ENCODE measurements around the gene BPIFB3. TPM values are rescaled to one million over a fixed set of nuclear protein-coding genes. Genes with fewer than 3 reads are reported as not detected.

Gene BPIFB3
- total RNA-seq, 2 donors from 2014 or later: not detected

DNA sequence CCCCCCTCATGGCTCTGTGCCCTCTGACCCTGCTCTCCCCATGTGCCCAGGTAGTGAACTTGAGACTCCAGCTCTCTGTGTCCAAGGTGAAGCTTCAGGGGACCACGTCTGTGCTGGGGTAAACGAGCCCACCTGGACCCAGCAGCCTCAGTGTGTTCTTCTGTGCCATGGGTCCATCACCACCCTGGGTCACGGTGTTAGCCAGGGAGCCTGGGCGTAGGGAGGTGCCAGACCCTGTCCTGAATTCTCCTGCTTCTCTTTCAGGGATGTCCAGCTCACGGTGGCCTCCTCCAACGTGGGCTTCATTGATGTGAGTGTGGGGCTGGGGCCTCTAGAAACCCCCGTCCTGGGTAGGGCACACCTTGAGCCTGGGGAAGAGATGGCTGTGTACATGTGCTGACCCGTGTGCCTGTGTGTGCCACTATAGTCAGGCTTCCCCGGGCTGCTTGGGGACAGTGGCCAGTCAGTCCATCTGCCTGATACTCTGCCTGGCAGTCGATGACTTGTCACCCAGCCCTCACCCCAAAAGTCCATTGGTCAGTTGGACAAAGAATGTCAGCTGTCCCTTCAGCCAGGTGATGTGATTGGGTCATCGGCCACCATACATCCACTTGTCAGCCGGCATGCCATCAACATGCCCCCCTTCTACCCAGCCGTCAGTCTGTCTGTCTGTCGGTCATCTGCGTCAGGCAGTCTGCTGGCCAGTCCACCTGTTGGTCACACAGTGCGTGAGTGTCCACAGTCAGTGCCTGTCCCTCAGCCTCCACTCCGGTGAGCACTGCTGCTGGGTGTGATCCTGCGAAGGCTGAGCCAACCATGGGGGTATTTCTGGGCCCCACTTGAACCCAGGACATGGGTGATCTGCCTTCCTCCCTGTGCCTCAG lies 33.2 kb upstream of the BPIFB3 start:
- Mint-ChIP-seq H3K27ac (no peak overlapping the region), H3K36me3 (ENCODE audit: low read depth) (no peaks in the 10 kb centered on the region), H3K4me1 (peaks cover 7% of the 10 kb centered on the region), H3K4me3 (peak overlapping the region; percentile 13), H3K27me3 (no peaks in the 10 kb centered on the region)
- ATAC-seq: no peak
- DNase-seq: no peak
- no peaks in the 10 kb centered on the region for H3K9me3 ChIP-seq (ENCODE audit: control insufficient read depth, low read length, poor library complexity, severe bottlenecking)

DNA sequence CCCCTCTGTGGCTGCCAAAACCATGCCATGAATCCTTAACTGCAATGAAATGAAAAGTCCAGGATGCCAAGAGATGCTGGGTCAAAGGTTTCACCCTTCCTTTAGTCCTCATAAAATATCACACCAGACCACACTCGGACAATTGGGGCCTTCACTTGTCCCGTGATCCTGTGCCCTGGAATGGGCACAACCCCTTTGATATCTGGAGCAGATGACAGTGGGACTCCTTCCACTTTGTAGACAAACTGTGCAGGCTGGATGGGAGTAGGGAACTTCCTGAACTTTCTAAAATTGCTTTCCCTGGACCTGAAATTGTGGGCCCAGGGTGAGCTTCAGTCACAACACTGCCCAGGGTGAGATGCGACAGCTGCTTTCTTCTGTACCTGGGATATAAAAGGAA lies 31.8 kb upstream of the BPIFB3 start:
- DNase-seq: no peak
- Mint-ChIP-seq H3K36me3 (ENCODE audit: low read depth) (no peaks in the 10 kb centered on the region), H3K27me3 (no peaks in the 10 kb centered on the region), H3K4me3 (no peak overlapping the region), H3K4me1 (peaks cover under 1% of the 10 kb centered on the region), H3K27ac (no peak overlapping the region)
- no peak for ATAC-seq
- no peaks in the 10 kb centered on the region for H3K9me3 ChIP-seq (ENCODE audit: control insufficient read depth, low read length, poor library complexity, severe bottlenecking)

DNA sequence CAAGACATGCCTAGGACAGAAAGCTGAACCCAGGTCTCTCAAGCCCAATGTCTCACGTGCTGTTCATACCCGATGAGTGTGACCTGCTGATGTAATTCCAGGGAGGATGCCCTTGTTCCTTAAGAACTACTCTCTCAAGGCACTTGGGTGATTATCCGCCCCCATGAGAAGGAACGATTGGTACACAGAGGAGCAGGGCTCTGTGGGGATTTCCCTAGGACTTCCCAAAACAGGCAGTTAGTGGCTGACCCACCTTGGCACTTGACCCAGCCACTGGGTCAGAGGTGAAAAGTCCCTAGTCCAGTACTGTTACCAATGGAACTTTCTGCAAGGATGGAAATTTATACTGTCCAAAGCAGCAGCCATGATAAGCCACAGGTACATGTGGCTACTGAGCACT lies 31.4 kb upstream of the BPIFB3 start:
- H3K36me3 Mint-ChIP-seq (ENCODE audit: low read depth): no peaks in the 10 kb centered on the region
- no peaks in the 10 kb centered on the region for H3K27me3 Mint-ChIP-seq
- DNase-seq (no peak), ATAC-seq (no peak)
- no peaks in the 10 kb centered on the region for H3K4me1 Mint-ChIP-seq
- no peak overlapping the region for H3K4me3 Mint-ChIP-seq
- H3K9me3 ChIP-seq (ENCODE audit: control insufficient read depth, low read length, poor library complexity, severe bottlenecking): no peaks in the 10 kb centered on the region
- no peak overlapping the region for H3K27ac Mint-ChIP-seq

DNA sequence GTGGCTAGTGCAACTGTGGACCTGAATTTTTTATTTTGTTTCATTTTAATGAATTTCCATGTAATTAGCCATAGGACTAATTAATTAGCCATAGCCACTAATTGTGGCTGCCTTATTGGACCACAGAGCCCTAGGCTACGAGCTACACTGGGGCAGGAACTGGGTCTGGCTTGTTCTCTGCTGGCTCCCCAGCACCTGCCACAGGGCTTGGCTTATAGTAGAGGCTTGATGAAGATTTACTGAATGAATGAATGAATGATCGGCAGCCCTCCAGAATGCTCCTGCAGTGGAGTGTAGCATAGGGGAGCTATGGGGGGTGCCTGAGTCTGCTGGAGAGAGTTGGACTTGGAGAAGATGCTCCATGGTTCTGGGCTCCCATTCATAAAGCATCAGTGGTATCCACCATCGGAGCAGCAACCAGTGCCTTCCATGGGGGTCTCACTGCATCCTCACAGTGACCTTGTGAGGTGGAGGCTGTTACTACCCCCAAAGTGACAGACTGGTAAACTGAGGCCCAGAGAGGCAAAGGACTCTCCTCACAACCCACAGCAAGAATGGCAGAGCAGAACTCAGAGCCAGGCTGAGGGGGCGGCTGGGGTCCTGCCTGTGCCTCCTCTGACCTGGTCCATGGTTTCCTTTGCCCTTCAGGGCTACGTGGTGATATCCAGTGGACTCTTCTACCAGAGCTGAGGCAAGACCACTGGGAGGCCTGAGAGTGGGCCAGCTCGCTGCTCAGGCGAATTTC lies 30.8 kb upstream of the BPIFB3 start:
- ATAC-seq (no peak), DNase-seq (no peak)
- Mint-ChIP-seq H3K27me3 (no peaks in the 10 kb centered on the region), H3K4me1 (no peaks in the 10 kb centered on the region), H3K27ac (no peak overlapping the region), H3K4me3 (no peak overlapping the region), H3K36me3 (ENCODE audit: low read depth) (no peaks in the 10 kb centered on the region)
- no peaks in the 10 kb centered on the region for H3K9me3 ChIP-seq (ENCODE audit: control insufficient read depth, low read length, poor library complexity, severe bottlenecking)

DNA sequence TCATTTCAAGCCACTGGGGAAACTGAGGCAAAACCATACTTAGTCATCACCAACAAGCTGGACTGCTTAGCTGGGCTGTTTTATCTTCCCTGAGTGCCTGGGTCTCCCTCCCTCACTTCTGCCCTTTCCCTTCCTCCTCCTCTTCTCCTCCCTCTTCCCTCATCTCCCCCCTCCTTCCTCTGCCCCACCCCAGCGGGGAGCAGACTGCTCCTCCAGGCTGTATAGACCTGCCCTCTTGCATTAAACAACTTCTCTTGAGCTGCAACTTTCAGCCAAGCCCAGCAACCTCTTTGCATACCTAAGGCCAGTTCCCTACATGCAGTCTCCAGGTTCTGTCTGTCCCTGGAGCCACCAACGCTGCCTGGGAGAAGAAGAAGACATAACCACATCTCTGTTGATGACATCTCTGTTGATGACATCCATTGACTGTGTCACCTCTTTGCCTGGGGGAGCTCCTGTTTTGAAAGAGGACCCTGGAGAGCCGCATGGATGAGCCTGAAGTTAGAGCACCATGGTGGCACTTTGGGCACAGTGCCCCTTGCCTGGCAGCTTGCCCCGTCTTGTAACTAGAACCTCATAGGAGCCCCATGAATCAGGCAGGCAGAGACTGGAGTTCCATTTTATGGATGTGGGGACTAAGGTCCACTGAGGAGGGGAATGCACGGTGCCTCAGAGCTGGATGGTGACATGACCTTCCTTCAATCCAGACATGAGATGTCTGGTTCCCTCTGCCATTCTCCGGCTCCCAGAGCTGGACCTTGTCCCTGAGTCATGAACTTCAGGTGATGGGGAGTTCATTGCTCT lies 30.1 kb upstream of the BPIFB3 start:
- Mint-ChIP-seq H3K36me3 (ENCODE audit: low read depth) (no peaks in the 10 kb centered on the region), H3K27me3 (no peaks in the 10 kb centered on the region), H3K27ac (no peak overlapping the region), H3K4me3 (no peak overlapping the region), H3K4me1 (no peaks in the 10 kb centered on the region)
- DNase-seq: no peak
- ATAC-seq: no peak
- H3K9me3 ChIP-seq (ENCODE audit: control insufficient read depth, low read length, poor library complexity, severe bottlenecking): no peaks in the 10 kb centered on the region

DNA sequence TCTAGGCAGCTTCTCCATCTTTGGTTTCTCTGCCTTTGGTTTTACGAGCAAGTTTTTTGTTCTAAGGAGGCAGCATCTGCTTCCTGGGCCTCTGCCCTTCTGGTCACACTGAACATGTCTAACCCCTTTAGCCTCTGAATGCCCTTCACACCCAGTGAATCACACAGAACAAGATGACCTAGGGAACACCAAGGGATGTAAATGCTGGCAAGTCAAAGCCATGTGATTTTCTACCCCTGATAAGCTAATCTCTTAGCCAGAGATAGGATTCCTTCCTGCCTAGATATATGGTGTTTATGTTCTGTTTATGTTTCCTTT lies 29.5 kb upstream of the BPIFB3 start:
- Mint-ChIP-seq H3K36me3 (ENCODE audit: low read depth) (no peaks in the 10 kb centered on the region), H3K4me3 (no peak overlapping the region), H3K27ac (no peak overlapping the region), H3K27me3 (no peaks in the 10 kb centered on the region), H3K4me1 (no peaks in the 10 kb centered on the region)
- ATAC-seq: no peak
- no peaks in the 10 kb centered on the region for H3K9me3 ChIP-seq (ENCODE audit: control insufficient read depth, low read length, poor library complexity, severe bottlenecking)
- DNase-seq: no peak

DNA sequence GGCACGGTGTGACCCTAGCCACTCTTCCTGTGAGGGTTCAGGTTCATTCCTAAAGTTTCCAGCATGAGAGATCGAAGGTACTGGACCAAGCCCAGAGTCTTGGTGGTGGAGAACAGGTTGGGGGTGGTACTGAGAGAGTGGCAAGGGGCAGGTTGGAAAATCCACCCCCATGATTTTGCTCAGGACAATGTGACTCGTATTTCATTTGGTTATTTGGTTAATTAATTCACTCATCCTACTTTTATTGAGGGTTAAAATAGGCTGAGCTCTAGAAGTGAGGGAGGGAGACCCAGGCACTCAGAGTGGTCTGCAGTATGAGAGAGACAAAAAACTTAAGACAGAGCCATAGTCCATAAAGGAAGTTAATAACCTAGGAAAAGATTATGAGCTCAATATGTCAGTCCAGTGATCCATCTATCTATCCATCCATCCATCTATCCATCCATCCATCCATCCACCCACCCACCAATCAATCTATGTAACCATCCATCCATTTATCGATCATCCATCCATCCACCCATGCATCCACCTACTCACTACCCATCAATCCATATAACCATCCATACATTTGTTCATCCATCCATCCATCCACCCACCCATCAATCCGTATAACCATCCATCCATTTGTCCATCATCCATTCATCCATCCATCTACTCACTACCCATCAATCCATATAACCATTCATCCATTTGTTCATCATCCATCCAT lies 28.9 kb upstream of the BPIFB3 start:
- Mint-ChIP-seq H3K36me3 (ENCODE audit: low read depth) (no peaks in the 10 kb centered on the region), H3K4me3 (no peak overlapping the region), H3K27me3 (no peaks in the 10 kb centered on the region), H3K4me1 (no peaks in the 10 kb centered on the region), H3K27ac (no peak overlapping the region)
- DNase-seq (no peak), ATAC-seq (no peak)
- H3K9me3 ChIP-seq (ENCODE audit: control insufficient read depth, low read length, poor library complexity, severe bottlenecking): no peaks in the 10 kb centered on the region

DNA sequence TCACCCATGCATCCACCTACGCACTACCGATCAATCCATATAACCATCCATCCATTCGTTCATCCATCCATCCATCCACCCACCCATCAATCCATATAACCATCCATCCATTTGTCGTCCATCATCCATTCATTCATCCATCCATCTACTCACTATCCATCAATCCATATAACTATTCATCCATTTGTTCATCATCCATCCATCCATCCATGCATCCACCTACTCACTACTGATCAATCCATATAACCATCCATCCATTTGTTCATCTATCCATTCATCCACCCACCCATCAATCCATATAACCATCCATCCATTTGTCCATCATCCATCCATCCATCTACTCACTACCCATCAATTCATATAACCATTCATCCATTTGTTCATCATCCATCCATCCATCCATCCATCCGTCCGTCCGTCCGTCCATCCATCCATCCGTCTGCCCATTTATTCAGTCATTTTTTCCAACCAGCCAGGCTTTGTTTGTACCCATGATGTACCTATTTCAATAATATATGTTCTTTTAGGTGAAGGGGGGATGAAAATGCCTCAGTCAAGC lies 28.3 kb upstream of the BPIFB3 start:
- no peaks in the 10 kb centered on the region for H3K9me3 ChIP-seq (ENCODE audit: control insufficient read depth, low read length, poor library complexity, severe bottlenecking)
- no peaks in the 10 kb centered on the region for H3K4me1 Mint-ChIP-seq
- H3K27me3 Mint-ChIP-seq: no peaks in the 10 kb centered on the region
- no peaks in the 10 kb centered on the region for H3K36me3 Mint-ChIP-seq (ENCODE audit: low read depth)
- ATAC-seq: no peak
- H3K4me3 Mint-ChIP-seq: no peak overlapping the region
- DNase-seq: no peak
- no peak overlapping the region for H3K27ac Mint-ChIP-seq

DNA sequence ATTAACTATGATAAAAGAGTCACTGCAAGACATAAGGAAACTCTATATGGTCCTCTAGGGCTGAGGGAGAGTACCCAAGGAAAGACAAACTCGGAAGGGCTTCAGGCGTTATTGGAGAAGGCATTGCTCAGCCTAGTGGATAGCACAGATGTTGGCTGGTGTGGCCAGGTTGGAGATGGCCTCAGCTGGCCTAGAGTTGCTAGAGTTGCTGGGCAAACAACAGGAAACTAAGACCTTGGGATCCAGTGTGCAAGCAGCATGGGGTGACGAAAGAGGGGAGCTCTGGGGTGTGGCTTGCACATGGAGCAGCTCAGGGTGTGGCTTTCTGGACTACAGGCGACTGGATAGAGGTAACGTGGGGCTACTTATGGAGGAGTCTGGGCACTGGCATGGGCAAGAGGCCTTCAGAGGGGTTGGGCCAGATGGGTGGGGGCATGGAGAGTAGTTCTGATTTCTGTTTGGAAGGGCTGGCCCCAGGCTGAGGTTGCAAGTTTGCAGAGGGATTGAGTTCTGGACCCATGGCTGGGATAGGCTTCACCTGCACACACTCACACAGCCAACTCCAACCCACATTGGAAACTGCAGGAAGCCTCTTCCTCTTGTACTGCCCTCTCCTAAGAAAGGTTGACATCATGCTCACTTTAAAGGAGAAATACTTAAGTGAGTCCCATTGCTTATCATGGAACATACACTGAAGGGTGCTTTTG lies 27.5 kb upstream of the BPIFB3 start:
- Mint-ChIP-seq H3K4me3 (no peak overlapping the region), H3K4me1 (no peaks in the 10 kb centered on the region), H3K27ac (no peak overlapping the region), H3K27me3 (no peaks in the 10 kb centered on the region), H3K36me3 (ENCODE audit: low read depth) (no peaks in the 10 kb centered on the region)
- ATAC-seq (no peak), DNase-seq (no peak)
- H3K9me3 ChIP-seq (ENCODE audit: control insufficient read depth, low read length, poor library complexity, severe bottlenecking): no peaks in the 10 kb centered on the region

DNA sequence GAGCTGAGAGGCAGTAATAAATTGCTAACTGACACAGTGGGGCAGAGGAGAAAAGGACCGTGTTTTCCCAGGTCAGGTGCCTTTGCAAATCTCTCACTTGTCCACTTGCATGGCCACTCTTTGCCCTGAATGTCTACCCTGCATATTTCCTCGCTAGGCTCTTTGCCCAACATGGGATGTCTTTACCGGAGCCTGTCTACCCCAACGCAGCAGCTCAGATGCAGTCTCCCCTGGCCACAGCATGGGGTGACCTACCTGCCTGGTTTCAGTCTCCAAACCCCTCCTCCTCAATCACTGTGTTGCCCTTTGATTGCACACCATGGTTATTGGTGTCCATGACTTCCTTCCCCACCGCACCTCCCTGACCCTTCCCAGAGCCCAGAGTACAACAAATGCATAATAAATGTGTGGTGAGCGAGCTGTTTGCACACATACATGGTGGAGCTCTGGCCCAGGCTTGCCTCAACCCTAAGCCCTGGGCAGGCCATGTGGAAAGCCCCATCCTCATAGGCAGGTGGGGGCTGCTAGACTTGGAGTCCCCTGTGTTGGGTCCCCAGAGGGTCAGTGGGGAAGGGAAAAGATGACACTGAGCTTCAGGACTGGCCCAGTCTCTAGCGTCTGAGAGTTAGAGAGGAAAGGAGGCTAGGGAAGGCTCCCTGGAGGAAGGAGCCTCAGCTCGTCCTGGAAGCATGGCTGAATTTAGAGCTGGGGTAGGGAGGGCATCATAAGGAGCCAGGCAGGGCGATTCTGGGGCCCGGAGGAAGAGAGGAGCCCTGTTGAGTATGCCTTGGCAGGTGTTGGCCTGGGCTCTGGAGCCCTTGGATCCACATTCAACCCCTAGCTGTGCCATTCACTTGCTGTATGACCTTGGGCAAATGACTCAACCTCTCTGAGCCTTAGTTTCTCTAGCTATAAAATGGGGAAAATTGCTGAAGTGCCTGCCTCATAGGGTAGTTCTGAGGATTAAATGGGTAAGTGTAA lies 26.6 kb upstream of the BPIFB3 start:
- DNase-seq (no peak), ATAC-seq (no peak)
- Mint-ChIP-seq H3K27ac (no peak overlapping the region), H3K27me3 (no peaks in the 10 kb centered on the region), H3K4me1 (no peaks in the 10 kb centered on the region), H3K4me3 (peak overlapping the region; percentile 4), H3K36me3 (ENCODE audit: low read depth) (no peaks in the 10 kb centered on the region)
- no peaks in the 10 kb centered on the region for H3K9me3 ChIP-seq (ENCODE audit: control insufficient read depth, low read length, poor library complexity, severe bottlenecking)

Measured in T-helper 17 cell (primary cell).